ENCODE measurements around the gene SEC31A. TPM values are rescaled to one million over a fixed set of nuclear protein-coding genes. Genes with fewer than 3 reads are reported as not detected.

The SEC31A gene
- total RNA-seq, 1 donor from 2014 or later = 123 TPM

- Mint-ChIP-seq H3K4me1 (ENCODE audit: low read depth) (peaks cover 22% of the 10 kb centered on the region), H3K36me3 (ENCODE audit: low read depth) (peaks cover 7% of the 10 kb centered on the region), H3K4me3 (peak overlapping the region; percentile 12), H3K27me3 (ENCODE audit: insufficient read depth) (peaks cover 7% of the 10 kb centered on the region), H3K9me3 (no peaks in the 10 kb centered on the region), H3K27ac (peak overlapping the region; percentile 54)
- DNase-seq (ENCODE audit: low spot score) = peak; percentile 25
- intact Hi-C loops (cut with micrococcal nuclease) = loop anchor here (1.0 to 10.0 kb wide), 7 partner anchors 14 to 580 kb away; partner anchors contain the start of genes ABRAXAS1, COPS4 and SEC31A
Observed at GRCh38 chr4:82905205-82905604, 14.3 kb upstream of the SEC31A start.

- no peak for DNase-seq (ENCODE audit: low spot score)
- Mint-ChIP-seq H3K4me3 (peak overlapping the region; percentile 63), H3K4me1 (ENCODE audit: low read depth) (peaks cover 22% of the 10 kb centered on the region), H3K27ac (peak overlapping the region; percentile 93), H3K27me3 (ENCODE audit: insufficient read depth) (peaks cover 6% of the 10 kb centered on the region), H3K9me3 (no peaks in the 10 kb centered on the region), H3K36me3 (ENCODE audit: low read depth) (peaks cover 11% of the 10 kb centered on the region)
- intact Hi-C loops (cut with micrococcal nuclease) = loop anchor here (1.0 to 10.0 kb wide), 6 partner anchors 13 to 1411 kb away; partner anchors contain the start of genes ABRAXAS1, COQ2, PLAC8 and SEC31A
Observed at GRCh38 chr4:82903737-82904136, 12.8 kb upstream of the SEC31A start.

GRCh38 chr4:82901183-82901718 is 10.3 kb upstream of the SEC31A start:
- H3K27me3 Mint-ChIP-seq (ENCODE audit: insufficient read depth) = peaks cover 3% of the 10 kb centered on the region
- H3K36me3 Mint-ChIP-seq (ENCODE audit: low read depth) = peaks cover 22% of the 10 kb centered on the region
- H3K4me1 Mint-ChIP-seq (ENCODE audit: low read depth) = peaks cover 30% of the 10 kb centered on the region
- DNase-seq (ENCODE audit: low spot score) = no peak
- intact Hi-C loops (cut with micrococcal nuclease) = loop anchor here (2.0 to 10.0 kb wide), 4 partner anchors 211 to 1409 kb away; partner anchors contain the start of genes ABRAXAS1 and PLAC8
- H3K27ac Mint-ChIP-seq = no peak overlapping the region
- no peaks in the 10 kb centered on the region for H3K9me3 Mint-ChIP-seq
- H3K4me3 Mint-ChIP-seq = no peak overlapping the region

- Mint-ChIP-seq H3K27me3 (ENCODE audit: insufficient read depth) (peaks cover 3% of the 10 kb centered on the region), H3K4me1 (ENCODE audit: low read depth) (peaks cover 27% of the 10 kb centered on the region), H3K9me3 (no peaks in the 10 kb centered on the region), H3K27ac (no peak within 1 kb of the TSS), H3K4me3 (no peak within 1 kb of the TSS), H3K36me3 (ENCODE audit: low read depth) (peaks cover 24% of the 10 kb centered on the region)
- peak; percentile 98 for DNase-seq (ENCODE audit: low spot score)
- intact Hi-C loops (cut with micrococcal nuclease) = loop anchor here (1.0 to 10.0 kb wide), 11 partner anchors 35 to 1408 kb away; partner anchors contain the start of genes ABRAXAS1, COPS4, HELQ and LIN54
Observed at GRCh38 chr4:82900411-82901182, 9.6 kb upstream of the SEC31A start, which contains the start of gene THAP9. THAP9 (plus strand) TSS chr4:82900735; CDS start chr4:82900803, 68 bp downstream.

GRCh38 chr4:82900066-82900410 is 9.1 kb upstream of the SEC31A start:
- no peak overlapping the region for H3K27ac Mint-ChIP-seq
- H3K36me3 Mint-ChIP-seq (ENCODE audit: low read depth) = peaks cover 26% of the 10 kb centered on the region
- DNase-seq (ENCODE audit: low spot score) = no peak
- H3K4me3 Mint-ChIP-seq = no peak overlapping the region
- intact Hi-C loops (cut with micrococcal nuclease) = loop anchor here (1.0 to 10.0 kb wide), 11 partner anchors 35 to 1408 kb away; partner anchors contain the start of genes ABRAXAS1, COPS4, HELQ and LIN54
- H3K9me3 Mint-ChIP-seq = no peaks in the 10 kb centered on the region
- no peaks in the 10 kb centered on the region for H3K27me3 Mint-ChIP-seq (ENCODE audit: insufficient read depth)
- H3K4me1 Mint-ChIP-seq (ENCODE audit: low read depth) = peaks cover 24% of the 10 kb centered on the region

- H3K36me3 Mint-ChIP-seq (ENCODE audit: low read depth) = peaks cover 31% of the 10 kb centered on the region
- no peak overlapping the region for H3K4me3 Mint-ChIP-seq
- no peaks in the 10 kb centered on the region for H3K27me3 Mint-ChIP-seq (ENCODE audit: insufficient read depth)
- no peaks in the 10 kb centered on the region for H3K9me3 Mint-ChIP-seq
- peaks cover 27% of the 10 kb centered on the region for H3K4me1 Mint-ChIP-seq (ENCODE audit: low read depth)
- intact Hi-C loops (cut with micrococcal nuclease) = loop anchor here (1.0 to 10.0 kb wide), 12 partner anchors 8 to 1407 kb away; partner anchors contain the start of genes ABRAXAS1, COPS4, HELQ and LIN54
- no peak for DNase-seq (ENCODE audit: low spot score)
- H3K27ac Mint-ChIP-seq = no peak overlapping the region
Observed at GRCh38 chr4:82899374-82900065, 8.6 kb upstream of the SEC31A start.

- no peak for DNase-seq (ENCODE audit: low spot score)
- Mint-ChIP-seq H3K27me3 (ENCODE audit: insufficient read depth) (no peaks in the 10 kb centered on the region), H3K27ac (peak overlapping the region; percentile 22), H3K4me1 (ENCODE audit: low read depth) (peaks cover 29% of the 10 kb centered on the region), H3K9me3 (no peaks in the 10 kb centered on the region), H3K36me3 (ENCODE audit: low read depth) (peaks cover 37% of the 10 kb centered on the region), H3K4me3 (no peak overlapping the region)
- intact Hi-C loops (cut with micrococcal nuclease) = loop anchor here (1.0 kb wide), 1 partner anchor 7 kb away; the partner anchor contains the start of gene SEC31A
Observed at GRCh38 chr4:82898322-82899243, 7.6 kb upstream of the SEC31A start.

- peaks cover 38% of the 10 kb centered on the region for H3K36me3 Mint-ChIP-seq (ENCODE audit: low read depth)
- H3K4me3 Mint-ChIP-seq = no peak overlapping the region
- intact Hi-C loops (cut with micrococcal nuclease) = no loop called here
- H3K9me3 Mint-ChIP-seq = no peaks in the 10 kb centered on the region
- H3K27ac Mint-ChIP-seq = no peak overlapping the region
- H3K27me3 Mint-ChIP-seq (ENCODE audit: insufficient read depth) = no peaks in the 10 kb centered on the region
- peaks cover 34% of the 10 kb centered on the region for H3K4me1 Mint-ChIP-seq (ENCODE audit: low read depth)
- DNase-seq (ENCODE audit: low spot score) = no peak
Observed at GRCh38 chr4:82896755-82897154, 5.8 kb upstream of the SEC31A start.

GRCh38 chr4:82893942-82894341 is 3.0 kb upstream of the SEC31A start:
- no peak overlapping the region for H3K4me3 Mint-ChIP-seq
- no peaks in the 10 kb centered on the region for H3K27me3 Mint-ChIP-seq (ENCODE audit: insufficient read depth)
- no peak overlapping the region for H3K27ac Mint-ChIP-seq
- intact Hi-C loops (cut with micrococcal nuclease) = no loop called here
- H3K4me1 Mint-ChIP-seq (ENCODE audit: low read depth) = peaks cover 48% of the 10 kb centered on the region
- H3K9me3 Mint-ChIP-seq = no peaks in the 10 kb centered on the region
- DNase-seq (ENCODE audit: low spot score) = no peak
- H3K36me3 Mint-ChIP-seq (ENCODE audit: low read depth) = peaks cover 36% of the 10 kb centered on the region

- Mint-ChIP-seq H3K4me1 (ENCODE audit: low read depth) (peaks cover 51% of the 10 kb centered on the region), H3K9me3 (no peaks in the 10 kb centered on the region), H3K27me3 (ENCODE audit: insufficient read depth) (no peaks in the 10 kb centered on the region), H3K27ac (no peak overlapping the region), H3K4me3 (peak overlapping the region; percentile 88), H3K36me3 (ENCODE audit: low read depth) (peaks cover 27% of the 10 kb centered on the region)
- intact Hi-C loops (cut with micrococcal nuclease) = no loop called here
- no peak for DNase-seq (ENCODE audit: low spot score)
Observed at GRCh38 chr4:82892467-82892802, 1.5 kb upstream of the SEC31A start.

GRCh38 chr4:82891707-82892466 is 934 bp upstream of the SEC31A start:
- peaks cover 24% of the 10 kb centered on the region for H3K36me3 Mint-ChIP-seq (ENCODE audit: low read depth)
- H3K4me3 Mint-ChIP-seq = peak overlapping the region; percentile 88
- no peaks in the 10 kb centered on the region for H3K9me3 Mint-ChIP-seq
- DNase-seq (ENCODE audit: low spot score) = no peak
- H3K27me3 Mint-ChIP-seq (ENCODE audit: insufficient read depth) = no peaks in the 10 kb centered on the region
- peak overlapping the region; percentile 86 for H3K27ac Mint-ChIP-seq
- intact Hi-C loops (cut with micrococcal nuclease) = loop anchor here (1.0 to 2.0 kb wide), 7 partner anchors 7 to 461 kb away; partner anchors contain the start of genes COPS4, ENOPH1, HNRNPDL and LIN54
- H3K4me1 Mint-ChIP-seq (ENCODE audit: low read depth) = peaks cover 53% of the 10 kb centered on the region
